Endothelial cell of umbilical vein (primary cell): ENCODE results near the gene OPCML. TPM values are rescaled to one million over a fixed set of nuclear protein-coding genes. Genes with fewer than 3 reads are reported as not detected.

Experiments used
- BruUV-seq: library from RNA; stranded (reverse); fragments of 400-500 nt; replicated peaks from 2 replicates; lab custom pipeline; 2021; lab: Mats Ljungman, UMichigan
- CTCF ChIA-PET: fragments of 300-600, 350-600 bp; sonication (Branson Sonifier 250); formaldehyde crosslinking; loops from one replicate; lab custom pipeline; 2021; ENCODE audit warnings: antibody characterized with exemption, inconsistent platforms; lab: Charles Lee
- POLR2A ChIA-PET: fragments of 300-600, 350-600 bp; sonication (Branson Sonifier 250); formaldehyde crosslinking; loops from one replicate; lab custom pipeline; 2021; ENCODE audit warnings: antibody characterized with exemption, inconsistent platforms; lab: Charles Lee
- DNase-seq: peaks from one replicate; pipeline ENCODE4 v3.0.0-alpha.2; 2011; ENCODE audit warnings: low read depth, low spot score
- FAIRE-seq: peaks from 2 replicates; lab custom pipeline; 2011; peaks lifted over from hg19 to GRCh38; lab: Jason Lieb, UNC
- H2AFZ ChIP-seq: 2 replicates; pipeline ENCODE4 v1.6.0; 2012; ENCODE audit warnings: low read depth, low read length, control low read depth, inconsistent platforms
- H3K27ac ChIP-seq: 2 replicates; pipeline ENCODE4 v1.5.1; 2011; ENCODE audit warnings: low read depth, mild to moderate bottlenecking, control low read depth, low read length, moderate library complexity; ENCODE audit not compliant: insufficient read depth
- H3K27me3 ChIP-seq, 2 experiments: 2 replicates each; pipeline versions ENCODE4 v1.6.0 to v1.6.1; 2011; ENCODE audit warnings: low read length in 2 of 2, mixed read lengths in 1 of 2; ENCODE audit not compliant: control insufficient read depth in 2 of 2, insufficient read depth in 2 of 2
- H3K36me3 ChIP-seq, 2 experiments: 2 replicates in 1 of 2; 3 replicates in 1 of 2; pipeline ENCODE4 v1.5.1; 2011; ENCODE audit warnings: low read length in 2 of 2, mild to moderate bottlenecking in 1 of 2, moderate library complexity in 1 of 2; ENCODE audit not compliant: control insufficient read depth in 2 of 2, insufficient read depth in 2 of 2; ENCODE audit errors: extremely low read depth in 1 of 2
- H3K4me1 ChIP-seq: 3 replicates; pipeline ENCODE4 v1.5.1; 2011; ENCODE audit warnings: mild to moderate bottlenecking, low read length; ENCODE audit not compliant: control insufficient read depth, insufficient read depth; ENCODE audit errors: extremely low read depth
- H3K4me2 ChIP-seq: 2 replicates; pipeline ENCODE4 v1.6.1; 2011; ENCODE audit warnings: low read length, control low read depth, mixed read lengths; ENCODE audit not compliant: insufficient read depth
- H3K4me3 ChIP-seq, 3 experiments: fragments of 200-600 bp in 1 of 3; sonication (generic), shearing (Covaris generic) in 1 of 3; replicated peaks in 1 of 3; 2 replicates each; pipeline ENCODE4 v1.5.1; 2011 to 2016; ENCODE audit warnings: control low read depth in 3 of 3, low read length in 3 of 3, mild to moderate bottlenecking in 2 of 3, inconsistent platforms in 1 of 3, low read depth in 1 of 3, moderate library complexity in 1 of 3; ENCODE audit not compliant: insufficient read depth in 1 of 3
- H3K79me2 ChIP-seq: 2 replicates; pipeline ENCODE4 v1.6.0; 2012; ENCODE audit warnings: low read length, inconsistent platforms; ENCODE audit not compliant: control insufficient read depth, insufficient read depth
- H3K9ac ChIP-seq: replicated peaks from 2 replicates; pipeline ENCODE3; 2011; ENCODE audit warnings: low read length, control low read depth; ENCODE audit not compliant: insufficient read depth; ENCODE audit errors: extremely low read depth
- H3K9me1 ChIP-seq: replicated peaks from 3 replicates; pipeline ENCODE4 v1.6.0; 2011; ENCODE audit warnings: mild to moderate bottlenecking, low read length; ENCODE audit not compliant: control insufficient read depth, insufficient read depth; ENCODE audit errors: extremely low read depth
- H3K9me3 ChIP-seq: replicated peaks from 2 replicates; pipeline ENCODE4 v1.5.1; 2012; ENCODE audit warnings: low read length, inconsistent platforms; ENCODE audit not compliant: control insufficient read depth, insufficient read depth
- H4K20me1 ChIP-seq: replicated peaks from 2 replicates; pipeline ENCODE3; 2011; ENCODE audit warnings: mild to moderate bottlenecking, low read length; ENCODE audit not compliant: control insufficient read depth, insufficient read depth; ENCODE audit errors: extremely low read depth
- CTCF ChIP-seq, 2 donors: IDR thresholded peaks; 1 replicate in 1 of 2; 2 replicates in 1 of 2; pipeline ENCODE4 v1.5.1; 2011; ENCODE audit warnings: low read length in 2 of 2, mild to moderate bottlenecking in 2 of 2, moderate library complexity in 2 of 2, control low read depth in 1 of 2, inconsistent platforms in 1 of 2, low read depth in 1 of 2; ENCODE audit not compliant: insufficient read depth in 1 of 2; ENCODE audit errors: extremely low read depth in 1 of 2
- EZH2 ChIP-seq: IDR thresholded peaks from 2 replicates; pipeline ENCODE4 v1.6.1; 2012; ENCODE audit warnings: borderline replicate concordance, low read depth, mild to moderate bottlenecking, moderate library complexity, low read length, inconsistent platforms; ENCODE audit not compliant: severe bottlenecking
- FOS ChIP-seq: IDR thresholded peaks from 2 replicates; pipeline ENCODE4 v1.6.1; 2011; ENCODE audit warnings: mild to moderate bottlenecking, low read length, moderate library complexity, borderline replicate concordance; ENCODE audit not compliant: insufficient read depth
- GATA2 ChIP-seq: IDR thresholded peaks from 2 replicates; pipeline ENCODE4 v1.7.0; 2011; ENCODE audit warnings: low read depth, mild to moderate bottlenecking, moderate library complexity, mixed read lengths, low read length; ENCODE audit not compliant: insufficient read length, insufficient read depth
- JUN ChIP-seq: IDR thresholded peaks from 2 replicates; pipeline ENCODE4 v1.6.1; 2011; ENCODE audit warnings: borderline replicate concordance, low read depth; ENCODE audit not compliant: insufficient read length, insufficient read depth
- MAX ChIP-seq: IDR thresholded peaks from 2 replicates; pipeline ENCODE4 v1.6.1; 2011; ENCODE audit not compliant: insufficient read depth, insufficient read length
- MYC ChIP-seq: IDR thresholded peaks from one replicate; pipeline ENCODE4 v1.6.1; 2011; ENCODE audit warnings: mild to moderate bottlenecking, low read depth, low read length
- POLR2A ChIP-seq: IDR thresholded peaks from 2 replicates; pipeline ENCODE4 v1.6.1; 2012; ENCODE audit warnings: low read depth, mild to moderate bottlenecking, control low read depth, low read length
- POLR2AphosphoS5 ChIP-seq: IDR thresholded peaks from 2 replicates; pipeline ENCODE4 v1.6.1; 2012; ENCODE audit warnings: low read depth, mild to moderate bottlenecking, control low read depth, low read length, moderate library complexity; ENCODE audit not compliant: insufficient read depth
- dilution Hi-C: fragments of 300-500 bp; cut with MboI; formaldehyde crosslinking; loops from one replicate; pipeline ENCODE4 v1.15.0; 2019; ENCODE audit warnings: low sequenced_read_pairs; ENCODE audit not compliant: extremely low pct_ligation_motif_present
- intact Hi-C: fragments of 100-400 bp; cut with micrococcal nuclease; formaldehyde crosslinking; loops from one replicate; pipeline ENCODE4 v1.10.0; 2022
- polyA plus RNA-seq, 4 experiments: library from polyadenylated mRNA; depleted of rRNA in 3 of 4; stranded (reverse) in 3 of 4; unstranded in 1 of 4; fragments of >200 nt; gene quantifications; 2 replicates each; pipeline versions ENCODE4 v1.2.1 to v1.2.3, GENCODE V29; 2011 to 2012; ENCODE audit warnings: missing spikeins in 1 of 4
- total RNA-seq: library from RNA; stranded (reverse); gene quantifications from 2 replicates; pipeline ENCODE4 v1.2.3, GENCODE V29; 2021

Gene OPCML
- total and polyA plus RNA-seq, 2 donors (not counting 3 experiments of a cell fraction or from before 2014, with no cell fraction given), result not detected

GRCh38 chr11:133258751-133259150 is 273.6 kb downstream of the OPCML start:
- H3K4me1 ChIP-seq, result no peaks in the 10 kb centered on the region
- ChIA-PET CTCF (no interaction called here), POLR2A (no interaction called here)
- no peak overlapping the region for H3K4me2 ChIP-seq
- H3K27ac ChIP-seq, result no peak overlapping the region
- intact Hi-C loops, result no loop called here
- no peaks in the 10 kb centered on the region for H4K20me1 ChIP-seq
- no peak for DNase-seq
- H3K9ac ChIP-seq, result no peak overlapping the region
- no TSS peak for BruUV-seq
- FAIRE-seq, result no peak
- no peak overlapping the region for H2AFZ ChIP-seq
- dilution Hi-C loops, result no loop called here
- H3K9me1 ChIP-seq, result no peaks in the 10 kb centered on the region
- no peak overlapping the region for H3K4me3 ChIP-seq
- TF ChIP-seq JUN, result no peak
- TF ChIP-seq CTCF (IDR thresholded peaks at IDR 0.05; ENCODE audit: extremely low read depth in 1 of 2, insufficient read depth in 1 of 2, low read depth in 1 of 2, low read length in 2 of 2), result no peak
- no peak for TF ChIP-seq MAX
- TF ChIP-seq GATA2, result no peak
- TF ChIP-seq POLR2AphosphoS5, result no peak
- no peak for TF ChIP-seq POLR2A
- no peak for TF ChIP-seq FOS
- TF ChIP-seq EZH2, result no peak
- TF ChIP-seq MYC, result no peak
- no peaks in the 10 kb centered on the region for H3K27me3 ChIP-seq
- no peaks in the 10 kb centered on the region for H3K36me3 ChIP-seq
- no peaks in the 10 kb centered on the region for H3K79me2 ChIP-seq
- H3K9me3 ChIP-seq, result peaks cover 4% of the 10 kb centered on the region
